ENCODE data around the gene FLNB.

FLNB gene

GRCh38 chr3:58169371-58169770, 161.1 kb downstream of the FLNB start:
- no peaks in the 10 kb centered on the region for H3K79me1 ChIP-seq (ENCODE audit: low read depth, low read length)
- H2BK5ac ChIP-seq (ENCODE audit: low read length), result no peak overlapping the region
- no peak overlapping the region for H2AK5ac ChIP-seq (ENCODE audit: low read depth, low read length)
- H3K9me3 ChIP-seq (replicated peaks in 1 of 2; ENCODE audit: control insufficient read depth in 2 of 2, insufficient read depth in 1 of 2, low read depth in 1 of 2, low read length in 2 of 2), result no peaks in the 10 kb centered on the region
- no peak overlapping the region for H2BK120ac ChIP-seq (ENCODE audit: low read depth, low read length)
- H3K23ac ChIP-seq (ENCODE audit: low read depth, low read length, poor library complexity), result no peak overlapping the region
- H2BK12ac ChIP-seq (ENCODE audit: low read length), result no peak overlapping the region
- H3K27me3 ChIP-seq (ENCODE audit: control insufficient read depth in 3 of 3, insufficient read depth in 3 of 3, low read depth in 1 of 3, low read length in 3 of 3), result no peaks in the 10 kb centered on the region
- no peak overlapping the region for H2BK15ac ChIP-seq (ENCODE audit: low read length)
- H3K9ac ChIP-seq (ENCODE audit: low read depth, low read length, poor library complexity), result no peak overlapping the region
- H3K27ac ChIP-seq (replicated peaks; ENCODE audit: low read length), result no peak overlapping the region
- WGBS, 2 donors (ENCODE audit: extremely low coverage in 2 of 2, insufficient read length in 2 of 2, insufficient replicate concordance in 1 of 2), result no CpG with 5 or more reads among the region's 9 CpGs
- H4K8ac ChIP-seq (ENCODE audit: low read depth, low read length), result no peak overlapping the region
- no peak overlapping the region for H2AFZ ChIP-seq (ENCODE audit: low read length)
- H3K4me3 ChIP-seq (ENCODE audit: low read length in 2 of 2), result no peak overlapping the region
- no peak overlapping the region for H3K4me2 ChIP-seq (ENCODE audit: insufficient read depth, low read length, poor library complexity, severe bottlenecking)
- no peak overlapping the region for H4K91ac ChIP-seq (ENCODE audit: low read depth, low read length, poor library complexity)
- no peak overlapping the region for H3K18ac ChIP-seq (ENCODE audit: low read length)
- DNase-seq (ENCODE audit: low spot score), result no peak
- H3K4ac ChIP-seq (ENCODE audit: low read length), result no peak overlapping the region
- peaks cover 4 to 14% of the 10 kb centered on the region in 2 donors for H3K36me3 ChIP-seq (replicated peaks in 1 of 2; ENCODE audit: control insufficient read depth in 2 of 2, insufficient read depth in 2 of 2, low read length in 2 of 2)
- H3K4me1 ChIP-seq (ENCODE audit: control insufficient read depth in 2 of 2, insufficient read depth in 1 of 2, low read depth in 1 of 2, low read length in 2 of 2), result peaks cover 0 to 20% of the 10 kb centered on the region in 2 donors
- H3K14ac ChIP-seq (ENCODE audit: low read length), result no peak overlapping the region

DNA sequence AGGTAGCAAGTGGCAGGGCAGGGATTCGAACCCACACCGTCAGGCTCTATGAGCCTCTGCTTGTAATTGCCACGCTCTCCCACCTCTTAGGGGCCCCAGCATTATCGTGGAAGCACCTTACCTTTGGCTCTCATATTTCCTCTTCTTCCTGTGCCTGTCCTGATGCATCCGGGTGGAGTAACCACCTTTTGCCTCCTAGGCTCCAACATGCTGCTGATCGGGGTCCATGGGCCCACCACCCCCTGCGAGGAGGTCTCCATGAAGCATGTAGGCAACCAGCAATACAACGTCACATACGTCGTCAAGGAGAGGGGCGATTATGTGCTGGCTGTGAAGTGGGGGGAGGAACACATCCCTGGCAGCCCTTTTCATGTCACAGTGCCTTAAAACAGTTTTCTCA, 162.2 kb downstream of the FLNB start:
- H2AFZ ChIP-seq (ENCODE audit: low read length), result no peak overlapping the region
- H3K36me3 ChIP-seq (replicated peaks in 1 of 2; ENCODE audit: control insufficient read depth in 2 of 2, insufficient read depth in 2 of 2, low read length in 2 of 2), result peaks cover 4 to 14% of the 10 kb centered on the region in 2 donors
- H3K23ac ChIP-seq (ENCODE audit: low read depth, low read length, poor library complexity), result no peak overlapping the region
- peaks cover 3 to 12% of the 10 kb centered on the region in 2 donors for H3K4me1 ChIP-seq (ENCODE audit: control insufficient read depth in 2 of 2, insufficient read depth in 1 of 2, low read depth in 1 of 2, low read length in 2 of 2)
- H3K18ac ChIP-seq (ENCODE audit: low read length), result no peak overlapping the region
- WGBS, 2 donors (ENCODE audit: extremely low coverage in 2 of 2, insufficient read length in 2 of 2, insufficient replicate concordance in 1 of 2), result no CpG with 5 or more reads among the region's 11 CpGs
- H4K91ac ChIP-seq (ENCODE audit: low read depth, low read length, poor library complexity), result no peak overlapping the region
- no peak overlapping the region for H3K4me2 ChIP-seq (ENCODE audit: insufficient read depth, low read length, poor library complexity, severe bottlenecking)
- no peak overlapping the region for H4K8ac ChIP-seq (ENCODE audit: low read depth, low read length)
- H3K4ac ChIP-seq (ENCODE audit: low read length), result no peak overlapping the region
- no peak overlapping the region for H2BK5ac ChIP-seq (ENCODE audit: low read length)
- no peak overlapping the region for H2BK120ac ChIP-seq (ENCODE audit: low read depth, low read length)
- H2AK5ac ChIP-seq (ENCODE audit: low read depth, low read length), result no peak overlapping the region
- H3K9me3 ChIP-seq (replicated peaks in 1 of 2; ENCODE audit: control insufficient read depth in 2 of 2, insufficient read depth in 1 of 2, low read depth in 1 of 2, low read length in 2 of 2), result no peaks in the 10 kb centered on the region
- H3K4me3 ChIP-seq (ENCODE audit: low read length in 2 of 2), result no peak overlapping the region
- H2BK12ac ChIP-seq (ENCODE audit: low read length), result no peak overlapping the region
- no peak for DNase-seq (ENCODE audit: low spot score)
- no peak overlapping the region for H3K14ac ChIP-seq (ENCODE audit: low read length)
- H3K27ac ChIP-seq (replicated peaks; ENCODE audit: low read length), result no peak overlapping the region
- no peak overlapping the region for H3K9ac ChIP-seq (ENCODE audit: low read depth, low read length, poor library complexity)
- no peak overlapping the region for H2BK15ac ChIP-seq (ENCODE audit: low read length)
- H3K27me3 ChIP-seq (ENCODE audit: control insufficient read depth in 3 of 3, insufficient read depth in 3 of 3, low read depth in 1 of 3, low read length in 3 of 3), result no peaks in the 10 kb centered on the region
- no peaks in the 10 kb centered on the region for H3K79me1 ChIP-seq (ENCODE audit: low read depth, low read length)

DNA sequence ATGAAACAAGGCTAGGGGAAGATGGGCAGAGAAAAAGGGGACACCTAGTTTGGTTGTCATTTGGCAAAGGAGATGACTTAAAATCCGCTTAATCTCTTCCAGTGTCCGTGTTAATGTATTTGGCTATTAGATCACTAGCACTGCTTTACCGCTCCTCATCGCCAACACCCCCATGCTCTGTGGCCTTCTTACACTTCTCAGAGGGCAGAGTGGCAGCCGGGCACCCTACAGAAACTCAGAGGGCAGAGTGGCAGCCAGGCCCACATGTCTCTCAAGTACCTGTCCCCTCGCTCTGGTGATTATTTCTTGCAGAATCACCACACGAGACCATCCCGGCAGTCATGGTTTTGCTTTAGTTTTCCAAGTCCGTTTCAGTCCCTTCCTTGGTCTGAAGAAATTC, 162.9 kb downstream of the FLNB start:
- Histone ChIP-seq H3K4me1 (ENCODE audit: control insufficient read depth in 2 of 2, insufficient read depth in 1 of 2, low read depth in 1 of 2, low read length in 2 of 2) (peaks cover 8 to 13% of the 10 kb centered on the region in 2 donors), H2BK12ac (ENCODE audit: low read length) (no peak overlapping the region), H3K79me1 (ENCODE audit: low read depth, low read length) (no peaks in the 10 kb centered on the region), H4K8ac (ENCODE audit: low read depth, low read length) (no peak overlapping the region), H3K14ac (ENCODE audit: low read length) (no peak overlapping the region), H3K4me2 (ENCODE audit: insufficient read depth, low read length, poor library complexity, severe bottlenecking) (no peak overlapping the region), H3K23ac (ENCODE audit: low read depth, low read length, poor library complexity) (no peak overlapping the region), H3K18ac (ENCODE audit: low read length) (no peak overlapping the region), H3K27ac (replicated peaks; ENCODE audit: low read length) (no peak overlapping the region), H3K4ac (ENCODE audit: low read length) (no peak overlapping the region), H2AK5ac (ENCODE audit: low read depth, low read length) (no peak overlapping the region), H3K4me3 (ENCODE audit: low read length in 2 of 2) (no peak overlapping the region), H3K36me3 (replicated peaks in 1 of 2; ENCODE audit: control insufficient read depth in 2 of 2, insufficient read depth in 2 of 2, low read length in 2 of 2) (peaks cover 4 to 14% of the 10 kb centered on the region in 2 donors), H2BK120ac (ENCODE audit: low read depth, low read length) (no peak overlapping the region), H3K9ac (ENCODE audit: low read depth, low read length, poor library complexity) (no peak overlapping the region), H2BK15ac (ENCODE audit: low read length) (no peak overlapping the region), H2BK5ac (ENCODE audit: low read length) (no peak overlapping the region), H3K9me3 (replicated peaks in 1 of 2; ENCODE audit: control insufficient read depth in 2 of 2, insufficient read depth in 1 of 2, low read depth in 1 of 2, low read length in 2 of 2) (no peaks in the 10 kb centered on the region), H2AFZ (ENCODE audit: low read length) (no peak overlapping the region), H4K91ac (ENCODE audit: low read depth, low read length, poor library complexity) (no peak overlapping the region), H3K27me3 (ENCODE audit: control insufficient read depth in 3 of 3, insufficient read depth in 3 of 3, low read depth in 1 of 3, low read length in 3 of 3) (no peaks in the 10 kb centered on the region)
- WGBS, 2 donors (ENCODE audit: extremely low coverage in 2 of 2, insufficient read length in 2 of 2, insufficient replicate concordance in 1 of 2), result no CpG with 5 or more reads among the region's 9 CpGs
- no peak for DNase-seq (ENCODE audit: low spot score)

- H3K4ac ChIP-seq (ENCODE audit: low read length), result no peak overlapping the region
- peaks cover 4 to 14% of the 10 kb centered on the region in 2 donors for H3K36me3 ChIP-seq (replicated peaks in 1 of 2; ENCODE audit: control insufficient read depth in 2 of 2, insufficient read depth in 2 of 2, low read length in 2 of 2)
Measured at GRCh38 chr3:58173029-58173668, 164.9 kb downstream of the FLNB start.

More at GRCh38 chr3:58173029-58173668, 164.9 kb downstream of the FLNB start:
- H2AFZ ChIP-seq (ENCODE audit: low read length), result no peak overlapping the region
- WGBS, 2 donors (ENCODE audit: extremely low coverage in 2 of 2, insufficient read length in 2 of 2, insufficient replicate concordance in 1 of 2), result no CpG with 5 or more reads among the region's 14 CpGs
- no peaks in the 10 kb centered on the region for H3K79me1 ChIP-seq (ENCODE audit: low read depth, low read length)
- H3K14ac ChIP-seq (ENCODE audit: low read length), result no peak overlapping the region
- H2AK5ac ChIP-seq (ENCODE audit: low read depth, low read length), result no peak overlapping the region
- no peak overlapping the region for H4K91ac ChIP-seq (ENCODE audit: low read depth, low read length, poor library complexity)
- peaks cover 10 to 13% of the 10 kb centered on the region in 2 donors for H3K4me1 ChIP-seq (ENCODE audit: control insufficient read depth in 2 of 2, insufficient read depth in 1 of 2, low read depth in 1 of 2, low read length in 2 of 2)
- no peak overlapping the region for H2BK15ac ChIP-seq (ENCODE audit: low read length)
- no peak overlapping the region for H3K9ac ChIP-seq (ENCODE audit: low read depth, low read length, poor library complexity)
- no peak overlapping the region for H3K27ac ChIP-seq (replicated peaks; ENCODE audit: low read length)
- no peak overlapping the region for H2BK5ac ChIP-seq (ENCODE audit: low read length)
- H3K9me3 ChIP-seq (replicated peaks in 1 of 2; ENCODE audit: control insufficient read depth in 2 of 2, insufficient read depth in 1 of 2, low read depth in 1 of 2, low read length in 2 of 2), result no peaks in the 10 kb centered on the region
- H2BK12ac ChIP-seq (ENCODE audit: low read length), result no peak overlapping the region
- H2BK120ac ChIP-seq (ENCODE audit: low read depth, low read length), result no peak overlapping the region
- peaks cover 0 to 2% (median under 1%) of the 10 kb centered on the region in 3 experiments for H3K27me3 ChIP-seq (ENCODE audit: control insufficient read depth in 3 of 3, insufficient read depth in 3 of 3, low read depth in 1 of 3, low read length in 3 of 3)
- no peak overlapping the region for H3K4me3 ChIP-seq (ENCODE audit: low read length in 2 of 2)
- H3K18ac ChIP-seq (ENCODE audit: low read length), result peak overlapping the region; percentile 32
- H3K23ac ChIP-seq (ENCODE audit: low read depth, low read length, poor library complexity), result no peak overlapping the region
- H3K4me2 ChIP-seq (ENCODE audit: insufficient read depth, low read length, poor library complexity, severe bottlenecking), result no peak overlapping the region
- no peak overlapping the region for H4K8ac ChIP-seq (ENCODE audit: low read depth, low read length)
- DNase-seq (ENCODE audit: low spot score), result no peak

Measured in neuronal stem cell (in vitro differentiated cells).